Mucosa of descending colon (tissue), 3 donors: Measurements from ENCODE around the gene AOPEP. TPM values are rescaled to one million over a fixed set of nuclear protein-coding genes. Genes with fewer than 3 reads are reported as not detected.

Experiments
- ATAC-seq: fragments of 200-7000 bp; cut with Tn5 transposase; one replicate; pipeline ENCODE4 v1.9.1; 2020; ENCODE audit warnings: mild to moderate bottlenecking, moderate library complexity
- DNase-seq, 3 donors: peaks; one replicate each; pipeline ENCODE4 v3.0.0-alpha.2; 2020
- H3K36me3 ChIP-seq: fragments of 200-600 bp; one replicate; pipeline ENCODE4 v1.8.0; 2021; ENCODE audit warnings: low read depth, mild to moderate bottlenecking
- H3K4me1 ChIP-seq: fragments of 200-600 bp; one replicate; pipeline ENCODE4 v1.8.0; 2021; ENCODE audit warnings: low read depth, mild to moderate bottlenecking
- H3K4me3 ChIP-seq: fragments of 200-600 bp; one replicate; pipeline ENCODE4 v1.8.0; 2021; ENCODE audit warnings: mild to moderate bottlenecking
- H3K9me3 ChIP-seq: fragments of 200-600 bp; one replicate; pipeline ENCODE4 v1.8.0; 2021; ENCODE audit warnings: mild to moderate bottlenecking
- intact Hi-C, 2 donors: fragments of 100-400 bp; cut with DNase I in 1 of 2; cut with micrococcal nuclease in 1 of 2; formaldehyde crosslinking; loops; one replicate each; pipeline versions ENCODE4 v1.11.0 to v1.11.1; 2022; cut with DNase I, micrococcal nuclease
- total RNA-seq, 3 donors: library from RNA; stranded (reverse); fragmentation: NEBNext Ultra II Directional in 2 of 3; extraction: Animal tissue kit (Norgen Biotek cat#: 25700) in 2 of 3; gene quantifications; one replicate each; pipeline versions ENCODE4 v1.2.1 to v1.2.4, GENCODE V29; 2021 to 2023
- TF ChIP-seq, protein P1 (sequence below): fragments of 200-600 bp; IDR thresholded peaks from one replicate; pipeline ENCODE4 v1.8.0; 2022; ENCODE audit warnings: antibody characterized with exemption, mild to moderate bottlenecking
- donor health status: DM: no; HTN: no; CAD: no; lungs with moderate emphysema.
- donor health status: DM: no; HTN: no; CAD: no.
- donor health status: DM: no; HTN: yes; CAD: no.

The AOPEP gene
- total RNA-seq, 3 donors from 2014 or later: 47.5 to 102 (median 57.8) TPM

DNA sequence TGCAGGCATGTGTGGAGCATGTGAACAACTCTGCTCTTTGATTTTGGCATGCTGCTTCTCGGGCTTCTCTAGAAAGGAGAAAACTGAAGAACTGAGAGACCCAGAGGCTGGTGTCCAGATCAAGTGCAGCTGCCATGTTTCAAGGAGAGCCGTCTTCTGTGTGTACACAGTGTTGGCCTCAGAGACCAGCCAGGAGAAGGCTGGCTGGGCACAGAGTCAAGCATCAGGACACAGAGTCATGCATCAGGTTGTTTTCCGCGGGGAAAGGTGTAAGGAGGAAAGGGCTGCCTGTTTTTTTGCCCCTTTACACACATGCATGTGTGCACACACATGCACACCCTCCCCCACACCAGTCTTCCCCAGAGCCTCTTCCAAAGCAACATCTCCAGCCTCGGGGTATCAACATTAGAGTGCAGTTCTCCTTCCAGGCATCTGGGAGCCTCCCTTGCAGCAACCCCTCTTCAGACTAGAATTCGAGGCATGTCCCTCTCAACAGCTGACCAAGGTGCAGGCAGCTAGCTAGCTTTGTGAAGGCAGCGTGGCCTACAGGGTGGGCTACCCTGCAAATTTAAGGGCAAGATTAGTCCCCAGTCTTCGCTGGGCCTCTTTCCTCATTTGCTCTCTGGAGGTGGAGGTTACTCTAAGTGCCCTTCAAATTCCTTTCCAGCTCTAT, 180.9 kb downstream of the AOPEP start:
- ATAC-seq (no peak), DNase-seq (no peak)
- Histone ChIP-seq H3K36me3 (no peaks in the 10 kb centered on the region), H3K4me1 (no peaks in the 10 kb centered on the region), H3K9me3 (no peaks in the 10 kb centered on the region), H3K4me3 (no peak overlapping the region)
- TF ChIP-seq, protein P1, sequence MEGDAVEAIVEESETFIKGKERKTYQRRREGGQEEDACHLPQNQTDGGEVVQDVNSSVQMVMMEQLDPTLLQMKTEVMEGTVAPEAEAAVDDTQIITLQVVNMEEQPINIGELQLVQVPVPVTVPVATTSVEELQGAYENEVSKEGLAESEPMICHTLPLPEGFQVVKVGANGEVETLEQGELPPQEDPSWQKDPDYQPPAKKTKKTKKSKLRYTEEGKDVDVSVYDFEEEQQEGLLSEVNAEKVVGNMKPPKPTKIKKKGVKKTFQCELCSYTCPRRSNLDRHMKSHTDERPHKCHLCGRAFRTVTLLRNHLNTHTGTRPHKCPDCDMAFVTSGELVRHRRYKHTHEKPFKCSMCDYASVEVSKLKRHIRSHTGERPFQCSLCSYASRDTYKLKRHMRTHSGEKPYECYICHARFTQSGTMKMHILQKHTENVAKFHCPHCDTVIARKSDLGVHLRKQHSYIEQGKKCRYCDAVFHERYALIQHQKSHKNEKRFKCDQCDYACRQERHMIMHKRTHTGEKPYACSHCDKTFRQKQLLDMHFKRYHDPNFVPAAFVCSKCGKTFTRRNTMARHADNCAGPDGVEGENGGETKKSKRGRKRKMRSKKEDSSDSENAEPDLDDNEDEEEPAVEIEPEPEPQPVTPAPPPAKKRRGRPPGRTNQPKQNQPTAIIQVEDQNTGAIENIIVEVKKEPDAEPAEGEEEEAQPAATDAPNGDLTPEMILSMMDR: no peak
- intact Hi-C loops: no loop called here

DNA sequence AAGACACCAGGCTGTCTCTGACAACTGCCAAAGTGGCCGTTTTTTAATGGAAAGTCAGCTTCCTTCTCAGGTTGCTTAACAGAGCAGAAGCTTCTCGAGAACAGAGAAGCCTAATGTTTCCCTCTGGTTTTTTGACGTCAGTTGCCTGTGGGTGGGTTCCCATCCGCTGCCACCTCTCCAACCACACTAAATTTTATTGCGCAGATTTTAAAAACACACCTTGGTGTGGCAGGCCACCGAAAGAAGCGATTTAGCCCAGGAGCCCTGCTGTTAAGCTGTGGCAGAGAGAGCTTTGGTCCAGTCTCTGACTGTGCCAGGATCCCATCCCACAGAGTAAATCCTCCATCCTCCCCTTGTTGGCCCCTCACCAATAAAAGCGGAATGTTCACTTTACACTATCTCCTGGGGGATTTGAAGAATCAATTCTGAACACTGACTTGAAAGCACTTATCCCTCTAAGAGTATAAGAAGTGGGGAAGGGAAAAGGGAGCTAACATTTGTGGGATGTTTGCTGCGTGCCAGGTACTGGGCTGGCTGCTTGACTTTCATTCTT, 181.6 kb downstream of the AOPEP start:
- ATAC-seq (no peak), DNase-seq (no peak)
- peaks cover 3% of the 10 kb centered on the region for H3K4me1 ChIP-seq
- intact Hi-C loops: no loop called here
- no peak overlapping the region for H3K4me3 ChIP-seq
- no peaks in the 10 kb centered on the region for H3K36me3 ChIP-seq
- TF ChIP-seq, protein P1: no peak
- H3K9me3 ChIP-seq: no peaks in the 10 kb centered on the region

DNA sequence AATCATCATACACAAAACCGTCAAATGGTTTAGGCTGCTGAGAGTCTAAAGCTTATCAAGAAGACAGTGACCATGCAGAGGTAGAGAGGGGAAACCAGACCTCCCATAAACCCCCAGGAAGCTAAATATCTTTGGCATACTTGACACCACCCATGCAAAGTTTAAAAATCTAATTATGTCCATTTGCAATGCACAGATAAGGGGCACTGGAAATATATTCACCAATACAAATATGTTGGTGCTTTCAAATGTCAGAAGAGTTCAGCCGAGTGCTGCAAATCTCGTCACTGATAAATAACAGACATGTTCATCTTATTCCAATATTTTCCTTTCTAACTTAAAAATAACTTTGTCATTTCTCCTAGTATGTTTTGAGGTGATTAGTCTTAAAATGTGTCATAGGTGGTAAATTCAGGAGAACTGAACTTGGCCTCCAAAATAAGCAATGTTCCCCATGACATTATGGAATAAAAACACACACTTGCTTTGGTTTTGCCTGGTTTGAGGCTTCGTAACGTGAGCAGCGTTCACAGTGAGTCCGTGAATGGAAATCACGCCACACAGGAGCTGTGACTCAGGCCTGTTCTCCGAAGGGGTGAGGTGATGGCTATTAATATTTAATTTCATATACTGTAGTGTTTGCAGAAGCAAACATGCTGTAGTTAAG, 182.2 kb downstream of the AOPEP start:
- TF ChIP-seq, protein P1: no peak
- H3K9me3 ChIP-seq: no peaks in the 10 kb centered on the region
- no peaks in the 10 kb centered on the region for H3K36me3 ChIP-seq
- no peak overlapping the region for H3K4me3 ChIP-seq
- ATAC-seq (no peak), DNase-seq (no peak)
- intact Hi-C loops: no loop called here
- H3K4me1 ChIP-seq: peaks cover 10% of the 10 kb centered on the region

DNA sequence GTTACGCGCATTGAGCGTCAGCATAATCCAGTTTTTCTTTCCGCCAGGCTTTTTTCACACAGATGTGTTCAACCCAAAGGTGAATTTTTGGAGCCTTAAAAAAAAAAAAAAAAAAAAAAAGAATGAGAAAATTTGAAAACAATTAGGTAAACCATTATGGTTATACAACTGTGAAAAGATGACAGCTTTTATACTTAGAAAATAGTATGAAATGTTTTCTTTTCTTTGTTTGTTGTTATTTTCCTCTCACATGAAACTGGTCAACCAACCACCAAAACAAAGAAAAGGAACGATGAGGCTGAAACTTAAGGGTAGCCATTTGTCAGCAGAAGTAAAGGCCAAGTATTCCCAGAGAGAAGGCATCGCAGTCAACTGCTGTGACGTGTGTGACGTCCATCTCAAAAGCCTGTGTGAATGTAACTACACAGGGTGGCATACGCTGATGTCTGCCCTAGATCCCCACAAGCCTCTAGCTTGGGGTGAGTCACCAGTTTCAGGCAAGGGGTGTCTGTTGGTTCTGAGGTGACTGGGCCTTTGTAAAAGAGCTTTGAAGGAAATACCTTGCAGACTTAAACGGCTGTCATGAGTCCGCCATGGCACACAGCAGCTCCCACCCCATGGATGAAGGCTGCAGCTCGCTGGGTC, 182.9 kb downstream of the AOPEP start:
- intact Hi-C loops: no loop called here
- no peak for ATAC-seq
- no peak overlapping the region for H3K4me3 ChIP-seq
- H3K4me1 ChIP-seq: peaks cover 15% of the 10 kb centered on the region
- H3K36me3 ChIP-seq: no peaks in the 10 kb centered on the region
- DNase-seq: no peak
- no peaks in the 10 kb centered on the region for H3K9me3 ChIP-seq
- TF ChIP-seq, protein P1: no peak

DNA sequence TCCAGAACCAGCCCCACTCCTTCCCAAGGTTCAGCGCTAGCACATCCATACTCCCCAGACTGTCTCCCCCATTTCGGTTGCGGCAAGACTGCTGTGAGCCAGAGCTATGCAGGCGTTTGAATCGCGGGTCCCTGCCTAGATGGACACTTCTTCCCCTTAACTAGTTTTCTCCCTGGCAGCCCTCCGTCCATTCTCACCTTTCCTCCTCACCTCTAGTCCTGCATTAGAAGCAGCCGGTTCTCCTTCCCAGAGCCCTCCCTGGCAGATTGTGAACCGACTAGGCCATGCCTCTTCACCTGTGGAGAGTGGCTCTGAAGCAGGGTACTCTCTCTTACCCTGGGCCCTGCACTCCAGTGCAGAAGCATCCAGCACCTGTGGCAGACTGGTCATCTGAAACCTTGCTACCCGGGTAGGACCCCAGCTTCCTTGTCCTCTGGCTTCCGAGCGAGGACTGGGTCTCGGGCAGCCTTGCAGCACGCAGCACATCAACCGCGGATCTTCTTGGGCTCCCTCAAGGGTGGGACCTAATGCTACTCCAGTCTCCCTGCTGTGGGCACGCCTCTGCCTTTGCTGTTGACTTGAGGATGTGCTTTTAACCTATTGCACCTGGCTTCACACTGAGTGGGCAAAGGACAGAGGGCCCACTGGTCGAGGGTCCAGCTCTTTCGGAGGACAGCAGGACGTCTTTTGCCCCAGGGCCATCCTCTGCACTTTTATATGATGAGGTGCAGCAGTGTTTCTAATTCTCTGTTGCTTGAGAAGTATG, 183.6 kb downstream of the AOPEP start:
- no peak for ATAC-seq
- no peak for DNase-seq
- intact Hi-C loops: no loop called here
- H3K9me3 ChIP-seq: no peaks in the 10 kb centered on the region
- TF ChIP-seq, protein P1: no peak
- no peak overlapping the region for H3K4me3 ChIP-seq
- H3K36me3 ChIP-seq: no peaks in the 10 kb centered on the region
- peaks cover 15% of the 10 kb centered on the region for H3K4me1 ChIP-seq
